ENCODE measurements around the gene GGA2.
"Not testable (repeated sequence)": the region's sequence is repeated elsewhere in the genome, so short reads cannot be mapped to it uniquely, and the experiment has no call there.

GGA2 gene

GRCh38 chr16:23501291-23501690 is 9.0 kb downstream of the GGA2 start:
- no peak for DNase-seq

- DNase-seq, result no peak
These were observed 9.4 kb downstream of the GGA2 start for GRCh38 chr16:23500862-23501225.

GRCh38 chr16:23500212-23500861 is 10.0 kb downstream of the GGA2 start:
- no peak for DNase-seq

- DNase-seq, result no peak
These were observed 10.5 kb downstream of the GGA2 start for GRCh38 chr16:23499801-23500200.

GRCh38 chr16:23498863-23499262 is 11.4 kb downstream of the GGA2 start:
- DNase-seq, result no peak

GRCh38 chr16:23497543-23497868 is 12.8 kb downstream of the GGA2 start:
- DNase-seq, result no peak

- no peak for DNase-seq
These were observed 13.3 kb downstream of the GGA2 start for GRCh38 chr16:23496821-23497542.

GRCh38 chr16:23495671-23496070 is 14.6 kb downstream of the GGA2 start:
- no peak for DNase-seq

GRCh38 chr16:23494188-23494587 is 16.1 kb downstream of the GGA2 start:
- no peak for DNase-seq

GRCh38 chr16:23491490-23492391 is 18.6 kb downstream of the GGA2 start:
- DNase-seq, result no peak

GRCh38 chr16:23486480-23486879 is 23.8 kb downstream of the GGA2 start:
- no peak for DNase-seq

- no peak for DNase-seq
These were observed 24.5 kb downstream of the GGA2 start for GRCh38 chr16:23485841-23486240.

GRCh38 chr16:23485257-23485614 is 25.1 kb downstream of the GGA2 start:
- no peak for DNase-seq

GRCh38 chr16:23484510-23485256 is 25.6 kb downstream of the GGA2 start:
- DNase-seq, result no peak

- DNase-seq, result not testable (repeated sequence)
These were observed 26.8 kb downstream of the GGA2 start for GRCh38 chr16:23483492-23483891.

- DNase-seq, result no peak
These were observed 27.5 kb downstream of the GGA2 start for GRCh38 chr16:23482778-23483177.

- DNase-seq, result no peak
These were observed 30.0 kb downstream of the GGA2 start for GRCh38 chr16:23480257-23480656.

- no peak for DNase-seq
These were observed 31.2 kb downstream of the GGA2 start for GRCh38 chr16:23479138-23479537.

- no peak for DNase-seq
These were observed 31.7 kb downstream of the GGA2 start for GRCh38 chr16:23478566-23478965.

GRCh38 chr16:23476289-23476688 is 34.0 kb downstream of the GGA2 start:
- no peak for DNase-seq

- no peak for DNase-seq
These were observed 40.5 kb downstream of the GGA2 start for GRCh38 chr16:23469814-23470213.

- DNase-seq, result no peak
These were observed 44.0 kb downstream of the GGA2 start for GRCh38 chr16:23466162-23466885.

GRCh38 chr16:23465179-23465578 is 45.1 kb downstream of the GGA2 start:
- no peak for DNase-seq
